ENCODE measurements around the gene ADAMTS2.

Gene ADAMTS2

GRCh38 chr5:179346401-179346800 is 1.1 kb upstream of the ADAMTS2 start:
- H3K9me3 ChIP-seq (ENCODE audit: insufficient read depth, low read length), result no peaks in the 10 kb centered on the region
- no peaks in the 10 kb centered on the region for H3F3A ChIP-seq (ENCODE audit: insufficient read depth)
- H3K79me2 ChIP-seq (ENCODE audit: insufficient read depth, low read length), result no peaks in the 10 kb centered on the region
- no peak overlapping the region for H2AFZ ChIP-seq (ENCODE audit: low read depth, low read length, severe bottlenecking)
- no peaks in the 10 kb centered on the region for H3K9me2 ChIP-seq (replicated peaks; ENCODE audit: insufficient read depth, low read length)
- TF ChIP-seq EZH2phosphoT487 (conservative IDR thresholded peaks at IDR 0.05; ENCODE audit: low read length), result no peak
- TF ChIP-seq, protein P1, sequence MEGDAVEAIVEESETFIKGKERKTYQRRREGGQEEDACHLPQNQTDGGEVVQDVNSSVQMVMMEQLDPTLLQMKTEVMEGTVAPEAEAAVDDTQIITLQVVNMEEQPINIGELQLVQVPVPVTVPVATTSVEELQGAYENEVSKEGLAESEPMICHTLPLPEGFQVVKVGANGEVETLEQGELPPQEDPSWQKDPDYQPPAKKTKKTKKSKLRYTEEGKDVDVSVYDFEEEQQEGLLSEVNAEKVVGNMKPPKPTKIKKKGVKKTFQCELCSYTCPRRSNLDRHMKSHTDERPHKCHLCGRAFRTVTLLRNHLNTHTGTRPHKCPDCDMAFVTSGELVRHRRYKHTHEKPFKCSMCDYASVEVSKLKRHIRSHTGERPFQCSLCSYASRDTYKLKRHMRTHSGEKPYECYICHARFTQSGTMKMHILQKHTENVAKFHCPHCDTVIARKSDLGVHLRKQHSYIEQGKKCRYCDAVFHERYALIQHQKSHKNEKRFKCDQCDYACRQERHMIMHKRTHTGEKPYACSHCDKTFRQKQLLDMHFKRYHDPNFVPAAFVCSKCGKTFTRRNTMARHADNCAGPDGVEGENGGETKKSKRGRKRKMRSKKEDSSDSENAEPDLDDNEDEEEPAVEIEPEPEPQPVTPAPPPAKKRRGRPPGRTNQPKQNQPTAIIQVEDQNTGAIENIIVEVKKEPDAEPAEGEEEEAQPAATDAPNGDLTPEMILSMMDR (IDR thresholded peaks at IDR 0.05; ENCODE audit: insufficient read depth, low read length, poor library complexity, severe bottlenecking), result no peak
- no peak overlapping the region for H3K27ac ChIP-seq (ENCODE audit: low read depth, low read length)
- H3K4me3 ChIP-seq (ENCODE audit: insufficient read depth, low read length, poor library complexity, severe bottlenecking), result no peak overlapping the region
- no peaks in the 10 kb centered on the region for H3K36me3 ChIP-seq (ENCODE audit: low read length)
- H3K9ac ChIP-seq (ENCODE audit: low read length), result no peak overlapping the region
- no peaks in the 10 kb centered on the region for H4K20me1 ChIP-seq (ENCODE audit: low read depth, low read length)
- no peaks in the 10 kb centered on the region for H3K27me3 ChIP-seq (ENCODE audit: low read length)
- no peak overlapping the region for H3K4me2 ChIP-seq (ENCODE audit: low read depth, low read length, poor library complexity, severe bottlenecking)

DNA sequence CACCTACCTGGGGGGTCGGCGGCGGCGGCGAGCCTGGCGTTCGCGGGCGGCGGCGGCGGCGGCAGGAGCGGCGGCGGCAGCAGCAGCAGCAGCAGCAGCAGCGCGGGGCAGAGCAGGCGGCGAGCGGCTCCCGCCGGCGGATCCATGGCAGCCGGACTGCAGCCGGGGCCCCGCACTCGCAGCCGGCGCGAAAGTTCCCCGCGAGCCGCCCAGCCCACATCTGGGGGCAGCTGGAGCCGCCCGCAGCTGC is 153 bp downstream of the ADAMTS2 start:
- H3K27me3 ChIP-seq (ENCODE audit: low read length), result no peaks in the 10 kb centered on the region
- H3K4me2 ChIP-seq (ENCODE audit: low read depth, low read length, poor library complexity, severe bottlenecking), result no peak overlapping the region
- no peaks in the 10 kb centered on the region for H3K9me3 ChIP-seq (ENCODE audit: insufficient read depth, low read length)
- no peak overlapping the region for H3K9ac ChIP-seq (ENCODE audit: low read length)
- H3K36me3 ChIP-seq (ENCODE audit: low read length), result no peaks in the 10 kb centered on the region
- no peak overlapping the region for H3K4me3 ChIP-seq (ENCODE audit: insufficient read depth, low read length, poor library complexity, severe bottlenecking)
- H3K9me2 ChIP-seq (replicated peaks; ENCODE audit: insufficient read depth, low read length), result no peaks in the 10 kb centered on the region
- H2AFZ ChIP-seq (ENCODE audit: low read depth, low read length, severe bottlenecking), result no peak overlapping the region
- no peak for TF ChIP-seq EZH2phosphoT487 (conservative IDR thresholded peaks at IDR 0.05; ENCODE audit: low read length)
- TF ChIP-seq, protein P1 (IDR thresholded peaks at IDR 0.05; ENCODE audit: insufficient read depth, low read length, poor library complexity, severe bottlenecking), result no peak
- no peaks in the 10 kb centered on the region for H4K20me1 ChIP-seq (ENCODE audit: low read depth, low read length)
- H3K79me2 ChIP-seq (ENCODE audit: insufficient read depth, low read length), result no peaks in the 10 kb centered on the region
- no peaks in the 10 kb centered on the region for H3F3A ChIP-seq (ENCODE audit: insufficient read depth)
- H3K27ac ChIP-seq (ENCODE audit: low read depth, low read length), result no peak overlapping the region

DNA sequence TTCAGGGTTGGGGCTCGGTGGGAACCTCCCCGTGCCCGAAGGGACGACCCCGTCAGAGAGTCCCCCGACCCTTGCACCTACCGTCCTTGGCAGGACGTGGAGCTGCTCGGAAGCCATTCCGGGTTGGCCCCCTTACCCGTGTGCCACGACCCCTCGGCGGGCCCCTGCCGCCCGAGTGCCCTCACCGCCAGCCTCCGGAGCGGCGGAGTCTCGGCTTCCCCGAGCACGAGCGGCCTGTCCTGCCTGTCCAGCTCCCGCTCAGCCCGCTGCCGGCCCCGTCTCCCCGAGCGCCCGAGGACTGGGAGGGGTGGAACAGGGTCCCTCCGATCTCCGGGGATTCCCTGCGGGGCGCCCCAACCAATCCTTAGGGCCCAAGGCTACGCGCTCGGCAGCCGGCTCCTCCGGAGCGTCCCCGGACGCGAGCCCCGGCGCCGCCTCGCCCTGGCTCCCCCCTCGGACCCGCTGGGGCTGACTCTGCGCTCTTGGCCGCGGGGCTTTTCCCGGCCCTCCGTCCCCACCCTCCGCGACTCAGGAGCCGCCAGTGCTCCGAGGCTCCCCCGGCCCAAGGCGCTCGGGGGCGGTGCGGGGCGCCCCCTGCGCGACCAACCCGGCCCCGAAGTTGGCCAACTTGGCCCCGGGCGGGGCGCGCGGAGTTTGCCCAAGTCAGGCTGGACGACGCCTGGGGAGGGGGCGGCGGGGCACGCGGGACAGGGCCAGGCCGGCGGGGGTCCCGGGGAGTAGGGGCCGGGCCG is 654 bp downstream of the ADAMTS2 start:
- Histone ChIP-seq H3K27me3 (ENCODE audit: low read length) (no peaks in the 10 kb centered on the region), H3K4me3 (ENCODE audit: insufficient read depth, low read length, poor library complexity, severe bottlenecking) (no peak overlapping the region)

More for the DNA sequence above, 654 bp downstream of the ADAMTS2 start:
- H3K9me2 ChIP-seq (replicated peaks; ENCODE audit: insufficient read depth, low read length), result no peaks in the 10 kb centered on the region
- H3K79me2 ChIP-seq (ENCODE audit: insufficient read depth, low read length), result no peaks in the 10 kb centered on the region
- TF ChIP-seq EZH2phosphoT487 (conservative IDR thresholded peaks at IDR 0.05; ENCODE audit: low read length), result no peak
- TF ChIP-seq, protein P1 (IDR thresholded peaks at IDR 0.05; ENCODE audit: insufficient read depth, low read length, poor library complexity, severe bottlenecking), result no peak
- no peak overlapping the region for H3K27ac ChIP-seq (ENCODE audit: low read depth, low read length)
- H3K36me3 ChIP-seq (ENCODE audit: low read length), result no peaks in the 10 kb centered on the region
- H3K4me2 ChIP-seq (ENCODE audit: low read depth, low read length, poor library complexity, severe bottlenecking), result no peak overlapping the region
- no peaks in the 10 kb centered on the region for H4K20me1 ChIP-seq (ENCODE audit: low read depth, low read length)
- no peaks in the 10 kb centered on the region for H3F3A ChIP-seq (ENCODE audit: insufficient read depth)
- H3K9ac ChIP-seq (ENCODE audit: low read length), result no peak overlapping the region
- no peaks in the 10 kb centered on the region for H3K9me3 ChIP-seq (ENCODE audit: insufficient read depth, low read length)
- no peak overlapping the region for H2AFZ ChIP-seq (ENCODE audit: low read depth, low read length, severe bottlenecking)
